Fibroblast of pulmonary artery (primary cell): ENCODE data around the gene AFP.

Source experiments
- DNase-seq: peaks from one replicate; pipeline ENCODE4 v3.0.0-alpha.2; 2010; ENCODE audit warnings: low read depth
- H3K4me3 ChIP-seq: replicated peaks from 2 replicates; pipeline ENCODE4 v1.5.1; 2011; ENCODE audit warnings: low read depth, mild to moderate bottlenecking, control low read depth, low read length, moderate library complexity
- TF ChIP-seq, protein P1 (sequence below): IDR thresholded peaks from 2 replicates; pipeline ENCODE4 v1.5.1; 2011; ENCODE audit warnings: mild to moderate bottlenecking, control low read depth, low read length, inconsistent platforms; ENCODE audit errors: missing control alignments

Gene AFP

GRCh38 chr4:73396993-73397972 lies 38.7 kb upstream of the AFP start:
- H3K4me3 ChIP-seq, result no peak overlapping the region
- no peak for DNase-seq
- TF ChIP-seq, protein P1, sequence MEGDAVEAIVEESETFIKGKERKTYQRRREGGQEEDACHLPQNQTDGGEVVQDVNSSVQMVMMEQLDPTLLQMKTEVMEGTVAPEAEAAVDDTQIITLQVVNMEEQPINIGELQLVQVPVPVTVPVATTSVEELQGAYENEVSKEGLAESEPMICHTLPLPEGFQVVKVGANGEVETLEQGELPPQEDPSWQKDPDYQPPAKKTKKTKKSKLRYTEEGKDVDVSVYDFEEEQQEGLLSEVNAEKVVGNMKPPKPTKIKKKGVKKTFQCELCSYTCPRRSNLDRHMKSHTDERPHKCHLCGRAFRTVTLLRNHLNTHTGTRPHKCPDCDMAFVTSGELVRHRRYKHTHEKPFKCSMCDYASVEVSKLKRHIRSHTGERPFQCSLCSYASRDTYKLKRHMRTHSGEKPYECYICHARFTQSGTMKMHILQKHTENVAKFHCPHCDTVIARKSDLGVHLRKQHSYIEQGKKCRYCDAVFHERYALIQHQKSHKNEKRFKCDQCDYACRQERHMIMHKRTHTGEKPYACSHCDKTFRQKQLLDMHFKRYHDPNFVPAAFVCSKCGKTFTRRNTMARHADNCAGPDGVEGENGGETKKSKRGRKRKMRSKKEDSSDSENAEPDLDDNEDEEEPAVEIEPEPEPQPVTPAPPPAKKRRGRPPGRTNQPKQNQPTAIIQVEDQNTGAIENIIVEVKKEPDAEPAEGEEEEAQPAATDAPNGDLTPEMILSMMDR, result no peak

- no peak overlapping the region for H3K4me3 ChIP-seq
- TF ChIP-seq, protein P1, result no peak
- DNase-seq, result no peak
These were observed 34.6 kb upstream of the AFP start for GRCh38 chr4:73401412-73401811.

- TF ChIP-seq, protein P1, result no peak
- H3K4me3 ChIP-seq, result no peak within 1 kb of the TSS
- DNase-seq, result no peak
These were observed 32.0 kb upstream of the AFP start, which contains the start of gene ALB for GRCh38 chr4:73404042-73404441. Gene ALB, plus strand, starts transcription at chr4:73404287. Its CDS starts 41 bp downstream, at chr4:73404328.

DNA sequence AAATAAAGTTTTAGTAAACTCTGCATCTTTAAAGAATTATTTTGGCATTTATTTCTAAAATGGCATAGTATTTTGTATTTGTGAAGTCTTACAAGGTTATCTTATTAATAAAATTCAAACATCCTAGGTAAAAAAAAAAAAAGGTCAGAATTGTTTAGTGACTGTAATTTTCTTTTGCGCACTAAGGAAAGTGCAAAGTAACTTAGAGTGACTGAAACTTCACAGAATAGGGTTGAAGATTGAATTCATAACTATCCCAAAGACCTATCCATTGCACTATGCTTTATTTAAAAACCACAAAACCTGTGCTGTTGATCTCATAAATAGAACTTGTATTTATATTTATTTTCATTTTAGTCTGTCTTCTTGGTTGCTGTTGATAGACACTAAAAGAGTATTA lies 31.6 kb upstream of the AFP start:
- TF ChIP-seq, protein P1, result no peak
- H3K4me3 ChIP-seq, result no peak overlapping the region
- DNase-seq, result no peak

DNA sequence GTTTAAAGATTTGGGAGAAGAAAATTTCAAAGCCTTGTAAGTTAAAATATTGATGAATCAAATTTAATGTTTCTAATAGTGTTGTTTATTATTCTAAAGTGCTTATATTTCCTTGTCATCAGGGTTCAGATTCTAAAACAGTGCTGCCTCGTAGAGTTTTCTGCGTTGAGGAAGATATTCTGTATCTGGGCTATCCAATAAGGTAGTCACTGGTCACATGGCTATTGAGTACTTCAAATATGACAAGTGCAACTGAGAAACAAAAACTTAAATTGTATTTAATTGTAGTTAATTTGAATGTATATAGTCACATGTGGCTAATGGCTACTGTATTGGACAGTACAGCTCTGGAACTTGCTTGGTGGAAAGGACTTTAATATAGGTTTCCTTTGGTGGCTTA lies 30.9 kb upstream of the AFP start:
- no peak overlapping the region for H3K4me3 ChIP-seq
- TF ChIP-seq, protein P1, result no peak
- DNase-seq, result no peak

DNA sequence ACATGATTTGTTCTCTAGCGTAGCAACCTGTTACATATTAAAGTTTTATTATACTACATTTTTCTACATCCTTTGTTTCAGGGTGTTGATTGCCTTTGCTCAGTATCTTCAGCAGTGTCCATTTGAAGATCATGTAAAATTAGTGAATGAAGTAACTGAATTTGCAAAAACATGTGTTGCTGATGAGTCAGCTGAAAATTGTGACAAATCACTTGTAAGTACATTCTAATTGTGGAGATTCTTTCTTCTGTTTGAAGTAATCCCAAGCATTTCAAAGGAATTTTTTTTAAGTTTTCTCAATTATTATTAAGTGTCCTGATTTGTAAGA lies 29.5 kb upstream of the AFP start:
- no peak overlapping the region for H3K4me3 ChIP-seq
- TF ChIP-seq, protein P1, result no peak
- no peak for DNase-seq
